DOHH2 (cell line): ENCODE results near the gene RCOR1.

Experiments
- H3F3A ChIP-seq: fragments of 200-600 bp; sonication (generic), shearing (Covaris generic); 2 replicates; pipeline ENCODE4 v1.6.0; 2016; ENCODE audit warnings: antibody characterized with exemption, mild to moderate bottlenecking; ENCODE audit not compliant: control insufficient read depth, insufficient read depth
- H3K27ac ChIP-seq: fragments of 200-600 bp; sonication (generic); 2 replicates; pipeline ENCODE4 v1.5.1; 2014; ENCODE audit warnings: low read depth, mild to moderate bottlenecking, low read length, moderate library complexity
- H3K27me3 ChIP-seq: fragments of 200-600 bp; sonication (generic); 2 replicates; pipeline ENCODE4 v1.6.1; 2014; ENCODE audit warnings: mild to moderate bottlenecking, low read length, mixed read lengths; ENCODE audit not compliant: control insufficient read depth
- H3K36me3 ChIP-seq: fragments of 200-600 bp; sonication (generic); 2 replicates; pipeline ENCODE4 v1.6.1; 2014; ENCODE audit warnings: mild to moderate bottlenecking, low read length, moderate library complexity, mixed read lengths; ENCODE audit not compliant: control insufficient read depth
- H3K4me1 ChIP-seq: fragments of 200-600 bp; sonication (generic); 2 replicates; pipeline ENCODE4 v1.6.1; 2014; ENCODE audit warnings: mild to moderate bottlenecking, low read length, mixed read lengths; ENCODE audit not compliant: control insufficient read depth
- H3K4me2 ChIP-seq: fragments of 200-600 bp; sonication (generic); 2 replicates; pipeline ENCODE4 v1.6.0; 2014; ENCODE audit warnings: mild to moderate bottlenecking, low read length, moderate library complexity
- H3K4me3 ChIP-seq: fragments of 200-600 bp; sonication (generic); 2 replicates; pipeline ENCODE4 v1.5.1; 2014; ENCODE audit warnings: mild to moderate bottlenecking, low read length, mixed read lengths
- H3K79me2 ChIP-seq: fragments of 200-600 bp; sonication (generic); 2 replicates; pipeline ENCODE4 v1.6.1; 2014; ENCODE audit warnings: mild to moderate bottlenecking, low read length, mixed read lengths; ENCODE audit not compliant: control insufficient read depth
- H3K9me2 ChIP-seq: fragments of 200-600 bp; sonication (generic); replicated peaks from 2 replicates; pipeline ENCODE4 v1.6.1; 2014; ENCODE audit warnings: mild to moderate bottlenecking, low read length, mixed read lengths; ENCODE audit not compliant: control insufficient read depth
- H3K9me3 ChIP-seq: fragments of 200-600 bp; sonication (generic); 2 replicates; pipeline ENCODE4 v1.6.1; 2014; ENCODE audit warnings: antibody characterized with exemption, low read length, mixed read lengths; ENCODE audit not compliant: control insufficient read depth, insufficient read depth
- H4K20me1 ChIP-seq: fragments of 200-600 bp; sonication (generic); 2 replicates; pipeline ENCODE4 v1.6.0; 2014; ENCODE audit warnings: low read depth, mild to moderate bottlenecking, antibody characterized with exemption, low read length, moderate library complexity; ENCODE audit not compliant: control insufficient read depth, insufficient read depth
- CTCF ChIP-seq: fragments of 200-600 bp; sonication (generic); IDR thresholded peaks from one replicate; pipeline ENCODE4 v1.5.1; 2014; ENCODE audit warnings: antibody characterized with exemption, mild to moderate bottlenecking, low read depth, low read length; ENCODE audit not compliant: poor library complexity, severe bottlenecking
- EZH2phosphoT487 ChIP-seq: fragments of 200-600 bp; sonication (generic); IDR thresholded peaks from 2 replicates; pipeline ENCODE4 v1.6.1; 2017; ENCODE audit warnings: borderline replicate concordance, mild to moderate bottlenecking, antibody characterized with exemption, low read length, moderate library complexity, mixed read lengths

The RCOR1 gene

GRCh38 chr14:102662636-102663430, 70.4 kb downstream of the RCOR1 start:
- H3F3A ChIP-seq, result 0 out of 2 replicates have a peak, but pooled peaks cover 3% of the 10 kb centered on the region
- H3K27ac ChIP-seq, result no peak overlapping the region
- no peak overlapping the region for H3K4me3 ChIP-seq
- peaks cover 24% of the 10 kb centered on the region for H3K4me1 ChIP-seq
- H4K20me1 ChIP-seq, result peaks cover 20% of the 10 kb centered on the region
- peaks cover 96% of the 10 kb centered on the region for H3K79me2 ChIP-seq
- H3K9me2 ChIP-seq, result no peaks in the 10 kb centered on the region
- H3K27me3 ChIP-seq, result no peaks in the 10 kb centered on the region
- no peak for TF ChIP-seq CTCF
- TF ChIP-seq EZH2phosphoT487, result no peak
- no peaks in the 10 kb centered on the region for H3K36me3 ChIP-seq
- no peaks in the 10 kb centered on the region for H3K9me3 ChIP-seq
- no peak overlapping the region for H3K4me2 ChIP-seq

GRCh38 chr14:102663440-102663839, 71.0 kb downstream of the RCOR1 start:
- Histone ChIP-seq H3K9me3 (no peaks in the 10 kb centered on the region), H3K4me1 (peaks cover 30% of the 10 kb centered on the region), H3K9me2 (no peaks in the 10 kb centered on the region), H3K36me3 (no peaks in the 10 kb centered on the region), H3K4me3 (no peak overlapping the region), H3K27me3 (no peaks in the 10 kb centered on the region), H3K79me2 (peaks cover 96% of the 10 kb centered on the region), H3K4me2 (no peak overlapping the region), H3F3A (0 out of 2 replicates have a peak, but pooled peaks cover 3% of the 10 kb centered on the region), H4K20me1 (peaks cover 18% of the 10 kb centered on the region), H3K27ac (no peak overlapping the region)
- TF ChIP-seq CTCF, result no peak
- TF ChIP-seq EZH2phosphoT487, result no peak

- H4K20me1 ChIP-seq, result peaks cover 4% of the 10 kb centered on the region
- H3K79me2 ChIP-seq, result peaks cover 94% of the 10 kb centered on the region
- no peaks in the 10 kb centered on the region for H3K9me2 ChIP-seq
These were observed 73.2 kb downstream of the RCOR1 start for GRCh38 chr14:102665621-102666020.

More at GRCh38 chr14:102665621-102666020, 73.2 kb downstream of the RCOR1 start:
- no peaks in the 10 kb centered on the region for H3K36me3 ChIP-seq
- no peaks in the 10 kb centered on the region for H3K27me3 ChIP-seq
- no peak overlapping the region for H3K4me3 ChIP-seq
- TF ChIP-seq CTCF (no peak), EZH2phosphoT487 (no peak)
- peaks cover 6% of the 10 kb centered on the region; the same call in 1 of the 2 replicates for H3F3A ChIP-seq
- H3K27ac ChIP-seq, result no peak overlapping the region
- H3K4me2 ChIP-seq, result no peak overlapping the region
- H3K4me1 ChIP-seq, result peaks cover 40% of the 10 kb centered on the region
- no peaks in the 10 kb centered on the region for H3K9me3 ChIP-seq
